Activated CD4-positive, alpha-beta T cell treated with anti-CD3 and anti-CD28 coated beads, Interleukin-2, amount 50 U/mL, for 4 hours (primary cell): Measurements from ENCODE around the gene TENT5A.
A peak's percentile ranks its signal among the peaks of the same experiment; 100 is the strongest.
"Not testable (repeated sequence)": the region's sequence is repeated elsewhere in the genome, so short reads cannot be mapped to it uniquely, and the experiment has no call there.

Source experiments
- DNase-seq, 2 experiments: peaks; one replicate each; pipeline ENCODE4 v3.0.0-alpha.2; 2020

Gene TENT5A

GRCh38 chr6:81752084-81752920 lies at the start of gene TENT5A:
TSS of gene TENT5A (minus strand) at chr6:81752681. CDS start at chr6:81752141, 540 bp downstream.
- peak; percentile 79 to 82 for DNase-seq

DNA sequence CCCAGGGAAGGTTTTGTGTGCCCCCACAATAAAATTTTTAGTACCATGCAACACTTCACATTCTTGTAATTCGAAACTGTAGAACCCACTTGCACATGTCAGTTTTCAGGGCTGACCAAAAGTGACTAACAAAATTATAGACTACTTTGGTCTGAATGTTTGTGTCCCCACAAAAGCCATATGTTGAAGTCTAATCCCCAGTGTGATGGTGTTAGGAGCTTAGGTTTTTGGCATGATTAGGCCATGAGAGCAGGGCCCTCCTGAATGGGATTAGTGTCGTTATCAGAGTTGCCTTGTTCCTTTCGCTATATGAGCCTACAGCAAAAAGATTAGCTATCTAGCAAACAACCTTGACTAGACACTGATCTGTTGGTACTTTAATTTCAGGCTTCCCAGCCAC lies 49.0 kb upstream of the TENT5A start:
- no peak for DNase-seq

GRCh38 chr6:81800666-81801065 lies 48.2 kb upstream of the TENT5A start:
- DNase-seq: no peak

DNA sequence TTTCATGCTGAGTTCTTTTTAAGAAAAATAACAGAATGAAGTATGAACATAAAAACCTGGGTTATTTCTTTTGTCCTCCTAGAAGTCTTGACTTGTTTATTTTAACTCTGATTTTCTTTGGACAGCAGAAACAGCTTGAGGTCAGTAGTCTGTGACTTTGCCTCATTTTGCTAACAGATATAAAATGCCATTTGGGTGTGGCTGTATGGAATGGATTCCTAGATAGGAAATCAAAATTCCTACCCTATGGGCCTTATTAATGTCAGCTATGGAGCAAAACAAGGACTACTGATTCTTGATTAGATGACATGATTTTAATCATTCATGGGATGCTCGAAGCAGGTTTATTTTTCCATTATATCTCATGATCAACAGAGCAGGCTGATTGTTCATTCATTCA lies 46.8 kb upstream of the TENT5A start:
- DNase-seq: no peak

- DNase-seq: no peak
Observed at GRCh38 chr6:81797591-81797990, 45.1 kb upstream of the TENT5A start.

GRCh38 chr6:81795890-81796289 lies 43.4 kb upstream of the TENT5A start:
- DNase-seq: no peak

DNA sequence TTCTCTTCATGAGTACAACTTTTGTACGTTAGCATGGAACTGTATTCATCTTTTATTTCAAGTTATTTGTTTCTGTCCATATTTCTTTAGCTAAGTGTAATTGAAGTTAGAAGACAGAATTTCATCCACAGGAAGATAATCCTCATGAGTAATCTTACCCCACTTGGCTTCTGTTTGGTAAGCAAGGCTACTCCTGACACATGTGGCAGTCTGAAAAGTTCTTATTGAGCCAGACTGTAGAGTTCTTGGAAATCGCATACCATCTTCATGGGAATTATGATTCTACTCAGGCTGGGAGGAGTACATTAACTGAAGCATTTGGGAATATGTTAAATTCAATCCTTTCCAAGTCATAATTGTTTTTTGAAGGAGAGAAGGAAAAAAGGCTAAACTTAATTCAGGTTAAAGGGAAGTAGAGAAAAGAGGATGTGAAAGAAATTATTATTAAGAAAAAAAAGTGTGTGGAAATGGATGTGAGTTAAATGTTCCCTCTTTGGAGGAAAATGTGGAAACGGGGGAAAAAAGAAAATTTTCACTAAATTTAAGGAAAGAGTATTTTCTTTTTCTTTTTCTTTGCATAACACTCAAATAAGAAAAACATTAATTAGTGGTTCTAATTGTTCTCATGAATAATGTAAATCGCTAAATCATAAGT lies 41.5 kb upstream of the TENT5A start:
- no peak for DNase-seq

DNA sequence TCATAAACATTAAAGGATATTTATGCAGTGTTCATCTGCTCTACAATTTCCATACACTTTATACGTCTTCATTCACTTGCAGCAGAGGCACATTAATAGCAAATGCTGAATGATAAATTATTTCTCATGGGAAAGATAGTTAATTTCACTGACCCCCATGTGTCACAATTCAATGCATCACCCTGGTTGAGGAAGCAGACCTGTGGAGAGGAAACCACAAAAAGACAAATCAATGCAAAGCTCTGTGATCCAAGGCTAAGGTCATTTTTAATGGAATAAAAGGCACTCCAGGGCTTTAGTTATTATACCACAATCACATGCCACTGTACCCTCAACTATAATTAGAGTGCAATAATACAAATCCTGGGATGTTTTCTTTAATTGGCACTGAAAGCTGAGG lies 40.3 kb upstream of the TENT5A start:
- DNase-seq: no peak

GRCh38 chr6:81791756-81792155 lies 39.3 kb upstream of the TENT5A start:
- DNase-seq: no peak

- DNase-seq: no peak
Observed at GRCh38 chr6:81790034-81790433, 37.6 kb upstream of the TENT5A start.

GRCh38 chr6:81789291-81789690 lies 36.8 kb upstream of the TENT5A start:
- DNase-seq: no peak

DNA sequence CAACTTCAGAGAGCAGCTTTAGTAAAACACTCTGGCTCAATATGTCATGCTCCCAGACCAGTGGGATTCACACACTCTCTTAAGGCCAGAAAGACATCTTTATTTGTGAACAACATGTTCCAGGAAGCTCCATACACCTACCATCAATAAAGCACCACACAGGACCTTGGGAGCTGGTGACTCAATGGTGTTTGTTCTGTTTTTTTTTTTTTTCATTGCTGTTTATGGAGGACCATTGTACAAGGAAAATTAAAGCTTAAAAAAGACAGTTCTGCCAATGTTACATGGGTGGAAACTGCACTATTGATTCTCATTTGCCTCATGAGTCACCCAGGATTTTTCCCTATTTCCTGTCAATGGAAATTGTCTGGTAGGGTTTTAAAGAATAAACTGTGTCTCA lies 36.3 kb upstream of the TENT5A start:
- no peak for DNase-seq

DNA sequence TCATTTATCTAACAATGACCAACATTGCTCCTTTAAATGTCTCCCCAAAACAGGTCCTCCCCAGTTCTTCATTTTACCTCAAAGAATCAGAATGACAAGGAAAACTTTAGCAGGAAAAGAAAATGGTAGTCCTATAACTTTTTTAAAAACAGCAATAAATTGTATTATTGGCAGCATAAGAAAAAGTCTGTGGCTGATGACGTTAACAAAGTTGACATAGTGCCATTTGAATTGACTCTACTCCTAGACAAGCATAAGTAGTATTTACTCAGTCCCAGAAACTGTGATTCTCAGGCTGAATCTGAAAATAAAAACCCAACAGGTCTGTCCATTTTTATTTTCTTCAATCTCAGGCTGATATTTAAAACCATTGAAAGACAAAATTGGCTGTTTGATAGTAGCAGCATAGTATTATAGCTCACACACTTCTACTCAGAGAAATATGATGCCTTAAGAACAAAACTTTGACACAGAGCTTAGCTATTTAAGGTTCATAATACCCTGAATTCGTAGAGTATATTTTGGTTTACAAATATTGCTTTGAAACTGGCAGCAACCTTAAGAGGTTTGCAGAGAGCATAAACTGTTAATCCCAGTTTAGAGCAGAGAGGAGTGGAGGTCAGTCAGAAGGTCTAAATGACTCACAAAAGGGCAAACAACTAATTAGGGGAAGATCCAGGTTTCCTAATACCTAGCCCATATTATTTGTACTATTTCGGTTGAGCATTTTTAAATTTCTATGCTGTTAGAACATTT lies 35.0 kb upstream of the TENT5A start:
- no peak for DNase-seq

- DNase-seq: no peak
Observed at GRCh38 chr6:81786150-81786549, 33.7 kb upstream of the TENT5A start.

GRCh38 chr6:81785377-81785776 lies 32.9 kb upstream of the TENT5A start:
- no peak for DNase-seq

DNA sequence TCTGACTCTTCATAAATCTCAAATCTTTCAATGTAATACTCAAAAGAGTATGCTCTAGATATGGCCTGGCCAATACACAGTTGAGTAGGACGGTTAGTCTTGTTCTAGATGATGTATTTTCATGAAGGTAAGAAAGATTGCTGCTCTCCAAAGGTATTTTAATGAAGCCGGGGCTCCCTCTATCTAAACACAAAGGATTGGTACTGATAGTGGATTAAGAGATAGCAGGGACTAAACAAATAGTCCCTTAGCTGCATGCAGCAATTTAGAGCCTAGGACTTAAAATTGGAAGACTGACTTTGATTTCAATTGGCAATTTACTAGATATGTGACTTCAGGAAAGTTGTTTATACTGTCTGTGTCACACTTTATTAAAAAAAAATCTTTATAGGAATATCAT lies 31.4 kb upstream of the TENT5A start:
- DNase-seq: no peak

DNA sequence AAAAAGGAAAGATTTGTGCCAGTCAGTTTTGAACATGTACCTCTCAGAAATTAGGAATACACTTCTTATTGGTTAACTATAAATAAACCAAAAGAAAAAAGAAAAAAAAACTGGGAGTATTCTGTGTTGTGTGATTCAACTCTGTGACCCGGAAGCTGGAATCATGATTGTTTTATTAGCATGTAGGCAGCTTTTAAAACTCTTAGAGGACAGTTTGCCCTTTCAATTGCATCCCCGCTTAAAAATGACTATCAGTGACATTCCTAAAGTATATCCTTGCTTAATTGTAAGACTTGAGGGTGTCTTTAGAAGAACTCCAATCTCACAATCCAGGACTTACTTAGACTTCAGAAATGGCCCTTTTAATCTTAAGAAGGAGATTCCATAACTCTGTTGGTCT lies 29.1 kb upstream of the TENT5A start:
- DNase-seq: no peak

DNA sequence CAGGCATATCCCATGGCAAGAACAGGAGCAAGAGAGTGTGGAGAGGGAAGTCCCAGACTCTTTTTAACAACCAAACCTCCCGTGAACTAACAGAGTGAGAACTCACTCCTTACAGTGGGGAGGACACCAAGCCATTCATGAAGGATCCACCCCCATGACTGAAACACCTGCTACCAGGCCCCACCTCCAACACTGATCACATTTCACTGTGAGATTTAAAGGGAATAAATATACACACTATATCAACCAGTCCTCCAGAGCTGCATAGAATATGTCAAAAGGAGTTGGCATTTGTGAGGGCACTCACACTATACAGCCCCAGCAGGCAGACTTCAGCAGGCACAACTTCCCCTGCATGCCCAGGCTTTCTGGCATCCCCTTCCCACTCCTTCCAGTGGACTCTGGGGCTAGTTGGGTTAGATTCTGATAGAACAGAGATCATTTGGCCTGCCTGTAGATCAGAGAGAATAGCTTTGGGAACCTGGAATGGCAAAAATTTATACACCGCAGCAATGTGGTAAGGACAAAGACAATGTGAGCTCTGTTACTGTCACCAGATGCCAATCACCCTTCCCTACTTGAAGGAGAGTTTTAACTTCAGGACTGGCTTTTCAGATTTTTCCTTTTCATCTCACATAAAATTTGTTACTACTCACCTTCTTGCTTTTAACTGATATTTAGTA lies 25.2 kb upstream of the TENT5A start:
- DNase-seq: no peak

DNA sequence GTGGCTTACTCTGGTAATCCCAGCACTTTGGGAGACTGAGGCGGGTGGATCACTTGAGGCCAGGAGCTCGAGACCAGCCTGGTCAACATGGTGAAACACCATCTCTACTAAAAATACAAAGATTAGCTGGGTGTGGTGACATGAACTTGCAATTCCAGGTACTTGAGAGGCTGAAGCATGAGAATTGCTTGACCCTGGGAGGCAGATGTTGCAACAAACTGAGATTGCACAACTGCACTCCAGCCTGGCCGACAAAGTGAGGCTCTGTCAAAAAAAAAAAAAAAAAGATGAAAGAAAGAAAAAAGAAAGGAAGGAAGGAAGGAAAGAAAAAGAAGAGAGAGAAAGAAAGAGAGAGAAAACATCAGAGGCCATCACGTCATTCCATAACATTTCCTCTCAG lies 23.7 kb upstream of the TENT5A start:
- DNase-seq: not testable (repeated sequence)

DNA sequence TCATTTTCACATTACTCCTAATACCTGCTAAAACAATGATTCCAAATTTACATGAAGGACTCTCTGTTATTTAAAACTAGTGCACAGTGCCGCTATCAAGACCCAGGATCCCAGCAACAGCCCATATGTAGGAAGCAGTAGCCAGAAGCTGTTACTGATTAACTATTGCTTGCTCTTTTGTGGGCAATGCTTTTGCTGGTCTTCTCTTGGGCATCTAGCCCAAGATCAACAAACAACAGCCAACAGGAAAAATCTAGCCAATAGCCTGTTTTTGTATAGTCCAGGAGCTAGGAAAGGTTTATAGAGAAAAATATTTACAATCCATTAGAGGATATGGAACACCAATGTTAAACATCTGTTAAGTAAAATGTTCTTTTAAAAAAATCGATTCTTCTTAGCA lies 22.1 kb upstream of the TENT5A start:
- DNase-seq: no peak

DNA sequence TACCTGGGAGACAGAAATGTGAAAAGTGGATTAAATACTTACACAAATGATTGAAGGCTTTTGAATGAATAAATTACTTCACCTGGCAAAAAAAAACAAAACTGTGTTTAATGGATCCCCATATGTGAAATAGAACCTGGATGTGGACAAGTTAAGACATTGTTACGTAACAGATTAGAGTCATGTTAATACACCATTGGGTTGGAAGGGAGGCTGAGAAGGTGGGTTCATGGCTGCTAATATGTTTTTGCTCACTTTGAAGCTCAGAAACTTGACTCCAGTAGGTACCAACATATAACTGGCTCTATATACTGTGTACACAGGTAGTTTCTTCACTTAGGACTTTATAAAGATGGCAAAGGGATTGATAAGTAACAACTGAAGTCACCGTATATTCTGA lies 21.4 kb upstream of the TENT5A start:
- no peak for DNase-seq

DNA sequence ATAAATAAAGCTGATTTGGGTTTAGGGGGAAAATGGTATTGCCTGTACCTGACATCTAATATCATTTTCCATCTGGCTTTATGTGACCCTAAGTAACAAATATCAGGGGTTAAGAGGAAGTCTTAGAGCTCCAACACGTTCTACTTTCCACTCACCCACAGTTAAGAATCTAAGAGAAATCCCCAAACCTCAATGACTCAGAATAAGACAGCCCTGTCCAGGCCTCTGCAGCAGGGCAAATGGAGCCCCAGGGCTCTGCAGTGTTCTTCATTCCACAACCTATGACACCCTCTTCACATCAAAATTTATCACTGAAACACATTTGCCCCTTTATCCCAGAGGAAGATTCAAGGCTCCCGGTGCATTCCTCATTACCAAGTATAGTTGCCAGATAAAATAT lies 20.3 kb upstream of the TENT5A start:
- no peak for DNase-seq

DNA sequence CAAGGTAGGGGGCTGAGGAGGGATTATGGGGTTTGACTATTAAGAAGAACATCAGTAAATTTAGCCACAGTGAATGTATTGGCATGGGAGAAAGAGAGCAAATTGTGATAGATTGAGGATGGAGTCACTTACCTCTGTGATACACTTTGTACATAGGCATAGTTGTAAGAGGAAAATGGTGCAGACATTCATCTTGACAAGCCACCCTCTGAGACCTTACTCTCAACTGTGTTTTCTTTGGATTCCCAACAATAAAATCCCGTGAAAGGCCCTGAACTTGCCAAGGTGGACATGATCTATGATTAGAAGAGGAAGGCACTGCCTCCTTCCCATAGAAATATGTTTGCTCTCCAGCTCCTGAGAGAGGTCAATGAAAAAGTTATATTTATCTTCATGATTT lies 18.6 kb upstream of the TENT5A start:
- DNase-seq: no peak
